HPDE6-E6E7 (cell line): ENCODE measurements around the gene MPZL1.

Experiments used
- DNase-seq: peaks from one replicate; pipeline ENCODE4 v3.0.0; 2011; ENCODE audit warnings: missing footprints; ENCODE audit errors: extremely low spot score

MPZL1 gene

DNA sequence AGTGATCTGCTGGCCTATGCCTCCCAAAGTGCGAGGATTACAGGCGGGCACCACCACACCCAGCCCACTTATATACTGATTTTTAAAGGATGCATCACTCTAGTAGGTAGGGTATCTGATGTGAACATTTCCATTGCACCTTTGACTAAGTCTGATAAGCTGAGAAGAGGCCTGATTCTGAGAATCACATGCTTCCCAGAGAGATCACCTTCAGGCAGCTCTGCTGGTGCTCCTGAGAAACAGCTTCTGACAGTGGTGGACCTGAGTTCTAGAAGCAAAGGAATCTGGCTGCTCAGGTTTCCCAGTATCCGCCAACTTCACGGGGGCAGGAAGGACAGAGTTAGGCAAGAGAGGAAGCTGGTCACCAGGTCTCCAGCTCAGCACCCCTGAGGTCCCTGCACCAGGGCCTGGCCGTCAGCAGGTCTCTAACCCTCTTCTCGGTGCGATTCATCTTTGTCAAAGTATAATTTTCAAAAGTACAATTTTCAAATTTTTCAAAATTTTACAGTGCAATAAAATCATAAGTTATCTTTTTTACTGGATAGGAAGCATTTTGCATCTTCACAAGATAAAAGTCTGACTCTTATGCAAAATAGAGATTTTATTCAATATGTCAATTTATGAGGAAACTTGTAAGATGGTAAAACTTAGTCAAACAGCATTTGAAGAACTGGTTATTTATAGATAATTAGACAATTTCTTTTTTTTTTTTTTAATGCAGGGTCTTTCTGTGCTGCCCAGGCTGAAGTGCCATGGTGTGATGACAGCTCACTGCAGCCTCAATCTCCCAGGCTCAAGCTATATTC, 25.8 kb upstream of the MPZL1 start:
- no peak for DNase-seq

DNA sequence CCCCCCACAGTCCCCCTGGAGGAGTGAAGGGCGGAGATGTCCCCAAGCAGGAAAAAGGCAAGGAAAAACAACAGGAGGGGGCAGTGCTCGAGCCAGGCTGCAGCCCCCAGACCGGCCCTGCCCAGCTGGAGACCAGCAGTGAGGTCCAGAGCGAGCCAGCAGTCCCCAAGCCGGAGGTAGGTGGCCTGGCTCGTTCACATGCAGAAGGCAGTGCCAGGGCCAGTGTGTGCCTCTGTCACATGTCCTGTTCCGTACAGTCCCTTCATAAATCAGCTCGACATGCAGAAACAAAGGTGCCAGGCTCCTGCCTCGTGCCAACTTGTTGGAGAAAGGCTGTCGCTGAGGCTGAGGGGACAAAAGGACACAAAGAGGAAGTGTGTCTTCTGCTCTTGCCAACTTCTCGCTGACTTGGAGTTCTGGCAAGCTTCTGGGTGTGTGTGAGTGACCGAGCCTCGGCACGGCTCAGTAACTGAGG, 24.1 kb upstream of the MPZL1 start:
- DNase-seq = no peak

DNA sequence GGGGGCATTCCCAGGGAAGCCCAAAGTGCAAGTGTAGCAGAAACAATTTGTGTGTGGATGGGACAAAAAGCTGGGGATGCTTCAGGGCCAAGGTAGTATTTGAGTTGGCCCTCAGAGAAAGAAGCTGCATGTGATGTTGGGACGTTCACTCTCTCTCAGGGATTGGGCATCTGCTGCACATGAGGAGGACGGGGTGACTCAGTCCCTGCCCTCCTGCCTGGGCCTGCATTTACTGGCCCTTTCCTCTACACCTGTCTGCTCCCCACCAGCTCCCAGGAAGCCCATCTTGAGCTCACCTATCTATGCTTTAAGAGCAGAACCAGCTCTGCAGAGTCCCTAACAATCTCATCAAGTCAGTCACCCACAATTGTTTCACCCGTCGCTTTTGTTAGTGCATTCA, 23.5 kb upstream of the MPZL1 start:
- DNase-seq = no peak

GRCh38 chr1:167701510-167701909, 20.3 kb upstream of the MPZL1 start:
- DNase-seq = no peak

GRCh38 chr1:167703557-167703956, 18.2 kb upstream of the MPZL1 start:
- no peak for DNase-seq

DNA sequence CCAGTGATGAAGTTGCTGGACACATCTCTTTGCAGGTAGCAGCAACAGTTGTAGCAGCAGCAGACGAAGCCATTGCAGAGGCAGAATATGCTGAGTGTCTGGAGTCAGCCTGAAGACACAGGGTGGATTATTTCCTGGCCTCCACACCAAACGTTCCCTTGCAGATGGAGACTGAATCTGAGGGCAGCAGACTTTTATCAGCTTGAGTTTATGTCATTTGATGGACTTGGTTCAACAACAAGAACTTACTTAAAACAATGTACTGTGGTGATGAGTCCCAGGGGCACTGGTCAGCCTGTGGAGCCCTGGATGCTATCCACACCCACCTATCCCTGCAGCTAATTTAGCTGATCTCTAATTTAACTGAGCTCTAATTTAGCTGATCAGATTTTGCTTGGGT, 17.1 kb upstream of the MPZL1 start:
- DNase-seq = no peak

GRCh38 chr1:167705250-167705649, 16.5 kb upstream of the MPZL1 start:
- no peak for DNase-seq

DNA sequence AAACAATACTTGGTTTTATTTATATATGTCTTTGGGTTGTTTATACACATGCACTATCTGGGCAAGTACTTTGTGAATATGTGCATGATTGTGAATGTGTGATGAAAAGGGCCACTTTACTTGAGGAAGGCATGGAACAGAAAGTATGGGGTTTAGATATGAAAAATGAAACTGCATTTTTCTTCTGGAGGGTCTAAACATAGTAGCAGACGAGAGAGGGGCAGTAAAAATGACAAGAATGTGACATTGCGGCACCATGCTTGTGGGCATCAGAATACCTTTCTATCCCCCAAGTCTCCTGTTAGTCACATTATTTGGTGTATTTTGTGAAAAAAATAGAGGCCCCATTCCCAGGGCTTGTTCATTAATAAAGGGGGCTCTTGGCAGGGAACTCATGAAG, 15.4 kb upstream of the MPZL1 start:
- no peak for DNase-seq

DNA sequence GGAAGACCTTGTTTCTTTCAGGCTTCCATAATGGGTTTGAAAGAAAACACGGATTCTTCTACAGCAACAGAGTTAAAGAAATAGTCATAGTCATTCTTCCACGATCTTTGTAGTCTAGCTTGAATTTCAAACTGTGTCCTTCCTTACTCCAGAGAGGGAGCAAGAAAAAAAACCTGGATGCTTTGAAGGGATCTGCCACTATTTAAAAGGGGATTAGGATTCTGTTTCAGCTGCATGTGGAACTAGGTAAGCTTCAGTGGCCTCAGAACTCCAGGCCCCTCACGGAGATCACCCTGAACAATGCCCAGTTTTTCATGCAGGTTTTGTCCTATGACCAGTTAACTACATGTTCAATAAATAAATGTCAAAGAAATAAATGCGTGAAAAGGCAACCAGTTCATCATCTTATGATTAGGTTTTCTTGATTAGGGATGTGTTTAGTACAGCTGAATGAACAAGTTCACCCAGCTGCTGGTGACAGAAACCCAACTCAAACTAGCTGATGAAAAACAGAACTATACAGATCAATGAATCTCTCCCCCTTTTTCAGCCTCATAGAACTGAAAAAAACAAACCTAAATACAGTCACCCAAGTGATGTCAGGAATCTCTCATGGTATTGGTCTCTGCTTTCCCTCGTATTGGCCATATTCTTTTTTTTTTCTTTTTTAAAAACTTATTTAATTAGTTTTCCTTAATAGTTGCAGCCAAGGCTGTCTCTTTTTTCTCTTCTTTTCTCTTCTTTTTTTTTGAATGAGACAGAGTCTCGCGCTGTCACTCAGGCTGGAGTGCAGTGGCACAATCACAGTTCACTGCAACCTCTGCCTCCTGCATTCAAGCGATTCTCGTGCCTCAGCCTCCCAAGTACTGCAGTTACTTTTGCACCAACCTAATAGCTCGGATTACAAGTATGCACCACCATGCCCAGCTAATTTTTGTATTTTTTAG, 14.6 kb upstream of the MPZL1 start:
- DNase-seq = no peak

GRCh38 chr1:167707942-167708341, 13.8 kb upstream of the MPZL1 start:
- peak; percentile 67 for DNase-seq

- no peak for DNase-seq
Observed at GRCh38 chr1:167708940-167709389, 12.8 kb upstream of the MPZL1 start.

- no peak for DNase-seq
Observed at GRCh38 chr1:167710836-167711235, 10.9 kb upstream of the MPZL1 start.

DNA sequence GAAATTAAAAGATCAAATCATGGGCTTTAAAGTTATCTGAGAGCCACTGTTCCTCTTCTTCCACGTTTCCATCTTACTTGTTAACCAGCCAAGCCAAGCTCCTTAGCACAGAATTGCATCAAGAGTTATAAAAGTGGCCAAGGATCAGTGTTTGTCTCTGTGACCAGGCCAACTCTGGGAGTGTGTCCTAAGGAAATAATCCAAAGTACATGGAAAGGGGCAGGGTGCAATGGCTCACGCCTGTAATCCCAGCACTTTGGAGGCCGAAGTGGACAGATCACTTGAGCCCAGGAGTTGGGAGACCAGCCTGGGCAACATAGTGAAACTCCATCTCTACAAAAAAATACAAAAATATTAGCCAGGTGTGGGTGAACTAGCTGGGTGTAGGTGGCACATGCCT, 10.0 kb upstream of the MPZL1 start:
- no peak for DNase-seq

- DNase-seq = no peak
Observed at GRCh38 chr1:167713330-167714081, 8.3 kb upstream of the MPZL1 start.

DNA sequence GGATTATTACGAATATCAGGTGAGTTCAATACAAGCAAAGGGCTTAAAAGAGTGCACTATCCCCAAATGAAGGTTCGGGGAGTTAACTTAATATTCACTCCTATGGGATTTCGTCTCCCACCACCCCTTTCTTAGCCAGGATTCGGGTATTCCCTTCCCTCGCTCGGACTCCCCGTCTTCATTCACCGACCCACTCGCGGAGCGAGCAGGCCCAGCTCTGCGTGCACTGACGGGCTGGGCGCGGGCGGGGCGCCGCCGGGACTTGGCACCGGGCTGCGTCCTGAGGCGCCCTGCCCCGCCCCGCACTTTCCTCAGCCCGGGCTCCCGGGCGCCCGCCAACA, 7.7 kb upstream of the MPZL1 start:
- DNase-seq = peak; percentile 72

DNA sequence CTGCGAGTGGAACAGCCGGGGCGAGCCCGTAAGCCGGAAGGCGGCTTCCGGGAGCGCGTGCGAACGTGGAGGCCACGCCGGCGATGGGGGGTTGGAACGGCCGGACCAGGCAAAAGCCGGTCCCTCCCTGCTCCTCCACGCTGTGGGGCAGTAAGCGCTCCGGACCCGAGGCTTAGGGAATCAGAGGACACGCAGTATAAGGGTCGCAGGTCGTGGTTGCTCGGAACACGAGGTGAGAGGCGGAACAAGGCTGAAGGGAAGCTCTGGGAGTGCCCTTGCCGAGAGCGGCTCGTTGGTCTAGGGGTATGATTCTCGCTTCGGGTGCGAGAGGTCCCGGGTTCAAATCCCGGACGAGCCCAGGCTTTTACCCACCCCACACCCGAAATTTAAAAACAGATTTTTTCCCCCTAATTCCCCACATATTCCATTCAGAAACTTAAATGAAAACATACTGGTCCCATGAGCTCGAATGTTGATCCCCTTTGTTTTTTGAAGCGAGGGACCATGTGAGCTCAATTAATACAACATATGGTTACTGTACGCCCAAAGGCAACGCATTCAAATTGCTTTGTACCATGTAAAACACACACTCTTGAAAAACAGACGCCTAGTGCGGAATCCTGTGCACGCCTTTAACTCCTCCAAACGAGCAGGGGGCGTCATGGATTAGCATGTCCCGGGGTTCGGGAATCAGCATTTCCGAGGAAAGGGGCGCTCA, 7.2 kb upstream of the MPZL1 start:
- DNase-seq = peak; percentile 52

DNA sequence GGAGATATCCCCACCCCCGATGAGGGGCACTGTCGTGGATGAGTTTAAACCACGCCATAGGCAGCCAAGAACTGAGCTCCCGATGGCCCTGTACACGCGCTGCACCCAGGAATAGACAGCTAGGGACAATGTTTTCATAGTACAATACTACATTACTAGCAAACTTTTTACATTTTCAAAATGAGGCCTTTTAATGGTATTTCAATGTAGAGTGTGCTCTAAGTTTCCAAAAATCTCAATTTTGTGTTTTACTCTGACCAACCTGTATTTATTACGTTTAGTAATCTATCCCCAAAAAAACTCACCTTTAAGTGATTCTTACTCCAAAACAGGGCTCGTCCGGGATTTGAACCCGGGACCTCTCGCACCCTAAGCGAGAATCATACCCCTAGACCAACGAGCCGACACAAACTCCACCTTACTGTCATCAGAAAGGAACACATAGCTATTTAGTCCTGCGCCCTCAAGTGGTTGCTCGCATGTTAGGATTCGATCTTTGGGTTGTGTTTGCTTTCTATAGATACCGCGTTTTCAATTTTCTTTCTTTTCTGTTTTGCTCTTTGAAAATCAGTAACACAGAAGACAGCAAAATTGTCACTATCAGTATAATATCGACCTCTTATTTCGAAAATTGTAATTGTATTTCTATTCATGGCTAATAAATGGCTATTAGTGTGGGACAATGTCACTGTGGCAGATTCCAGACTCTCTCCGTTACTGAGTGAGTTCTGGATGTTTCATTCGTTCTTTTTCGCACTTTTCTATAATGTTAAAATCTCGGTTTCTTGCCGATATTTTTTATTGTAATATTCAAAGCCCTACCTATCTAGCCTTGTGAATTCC, 6.4 kb upstream of the MPZL1 start:
- DNase-seq = peak; percentile 53

- DNase-seq = no peak
Observed at GRCh38 chr1:167716000-167716271, 5.8 kb upstream of the MPZL1 start.

DNA sequence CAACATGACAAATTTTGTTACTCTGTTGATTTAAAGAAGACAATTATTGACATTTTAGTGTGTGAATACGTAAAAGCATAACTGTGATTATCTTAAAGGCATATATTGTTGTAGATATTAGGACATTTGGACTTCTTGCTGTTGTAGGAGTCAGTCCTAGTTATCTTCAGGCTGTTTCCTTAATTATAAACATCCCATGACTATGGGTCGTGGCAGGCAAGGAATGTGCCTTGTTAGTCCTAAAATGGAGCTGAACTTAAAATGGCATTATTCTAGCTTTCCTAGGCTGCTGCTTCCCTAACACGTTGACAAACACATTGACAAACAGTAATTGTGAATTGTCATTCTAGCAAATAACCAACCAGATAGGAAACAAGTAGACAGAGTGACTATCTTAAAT, 4.4 kb upstream of the MPZL1 start:
- DNase-seq = no peak

GRCh38 chr1:167718914-167719691, 2.7 kb upstream of the MPZL1 start:
- DNase-seq = no peak
